ENCODE results near the gene QRICH1. TPM values are rescaled to one million over a fixed set of nuclear protein-coding genes. Genes with fewer than 3 reads are reported as not detected.

QRICH1 gene
- total and polyA plus RNA-seq, 2 of the 13 experiments (the other 11 are each of a cell fraction or from before 2014, with no cell fraction given), result 52.6 to 102 TPM

DNA sequence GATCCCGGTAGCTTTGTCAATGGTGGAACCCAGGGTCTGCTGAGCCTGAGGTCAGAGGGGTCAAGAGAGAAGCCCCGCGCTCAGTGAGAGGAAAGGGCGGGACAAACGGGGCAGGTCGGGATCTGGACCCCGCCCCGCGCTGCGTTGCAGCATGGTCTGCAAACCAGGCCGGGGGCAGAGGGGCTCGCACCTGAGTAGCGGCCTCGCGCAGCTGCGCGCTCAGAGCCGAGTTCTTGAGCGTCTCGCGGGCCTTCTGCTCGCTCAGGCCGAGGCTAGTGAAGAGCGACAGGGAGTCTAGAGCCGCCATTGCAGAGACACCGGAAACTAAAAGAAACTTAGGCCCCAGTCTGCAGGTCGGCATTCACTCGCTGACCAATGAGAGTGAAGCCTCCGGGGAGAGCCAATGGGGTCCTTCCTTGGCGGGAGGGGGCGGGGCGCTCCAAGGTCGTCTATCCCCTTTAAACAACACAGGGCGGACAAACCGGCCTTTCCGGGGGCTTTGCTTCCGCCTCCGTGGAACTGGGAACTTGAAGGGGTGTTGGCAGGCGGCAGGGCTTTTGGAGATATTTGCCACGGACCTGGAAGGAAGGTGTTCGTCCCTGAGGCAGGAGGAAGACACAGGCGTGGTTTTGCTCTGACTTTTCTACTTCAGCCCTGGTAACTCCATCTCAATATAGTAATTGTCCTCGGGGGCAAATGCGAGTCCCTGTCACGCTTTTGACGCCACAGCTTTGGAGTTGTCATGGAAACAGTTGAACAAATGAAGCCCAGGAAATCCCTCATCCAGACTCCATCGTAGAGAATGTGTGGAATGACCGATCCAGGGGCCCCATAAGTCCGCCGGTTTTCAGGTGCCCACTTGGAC is 10.8 kb upstream of the QRICH1 start, which contains the start of gene QARS1 (continued):
- TF ChIP-seq ZFP62 (CRISPR knock-in tag; IDR thresholded peaks at IDR 0.05), result no peak
- TF ChIP-seq MXI1 (IDR thresholded peaks at IDR 0.05; ENCODE audit: borderline replicate concordance, low read depth, low read length), result peak; percentile 68
- TF ChIP-seq HNRNPH1 (optimal IDR thresholded peaks at IDR 0.05; ENCODE audit: low read depth, low read length), result no peak
- TF ChIP-seq FOXJ3 (CRISPR knock-in tag; IDR thresholded peaks at IDR 0.05; ENCODE audit: borderline replicate concordance), result no peak
- TF ChIP-seq ELF3 (CRISPR knock-in tag; IDR thresholded peaks at IDR 0.05), result peak; percentile 84
- no peak for TF ChIP-seq NKX3-1 (CRISPR knock-in tag; IDR thresholded peaks at IDR 0.05)
- TF ChIP-seq ZNF318 (CRISPR knock-in tag; IDR thresholded peaks at IDR 0.05), result 0 out of 2 replicates have a peak, but pooled peaks have one; percentile 33
- TF ChIP-seq TRIM24 (CRISPR knock-in tag; IDR thresholded peaks at IDR 0.05), result no peak
- TF ChIP-seq ZSCAN9 (CRISPR knock-in tag; IDR thresholded peaks at IDR 0.05; ENCODE audit: borderline replicate concordance), result peak; percentile 58; the same call in 1 of the 2 replicates
- peak; percentile 58 for TF ChIP-seq ZNF407 (CRISPR knock-in tag; IDR thresholded peaks at IDR 0.05; ENCODE audit: not compliant biosample characterization)
- TF ChIP-seq RARA (CRISPR knock-in tag; IDR thresholded peaks at IDR 0.05), result peak; percentile 32; the same call in 1 of the 2 replicates
- TF ChIP-seq ATF1 (CRISPR knock-in tag; IDR thresholded peaks at IDR 0.05), result peak; percentile 57; the same call in 1 of the 2 replicates
- TF ChIP-seq ZFY (CRISPR knock-in tag; IDR thresholded peaks at IDR 0.05), result peak; percentile 94

All from HepG2 (cell line).